Parathyroid adenoma (tissue), 2 donors: ENCODE data around the gene AHNAK.
"Not testable (repeated sequence)": the region's sequence is repeated elsewhere in the genome, so short reads cannot be mapped to it uniquely, and the experiment has no call there.

Experiments
- H2AFZ ChIP-seq: fragments of 300-600 bp; sonication (generic); one replicate; pipeline ENCODE4 v1.7.0; 2017; ENCODE audit warnings: antibody characterized with exemption, mild to moderate bottlenecking
- H3K27ac ChIP-seq: fragments of 300-600 bp; sonication (generic); one replicate; pipeline ENCODE4 v1.7.0; 2017
- H3K27me3 ChIP-seq: fragments of 300-600 bp; sonication (generic); one replicate; pipeline ENCODE4 v1.7.0; 2017; ENCODE audit warnings: low read length; ENCODE audit not compliant: control insufficient read depth, insufficient read depth
- H3K36me3 ChIP-seq: fragments of 300-600 bp; sonication (generic); one replicate; pipeline ENCODE4 v1.7.0; 2017; ENCODE audit warnings: low read length; ENCODE audit not compliant: control insufficient read depth, insufficient read depth
- H3K4me1 ChIP-seq: fragments of 300-600 bp; sonication (generic); one replicate; pipeline ENCODE4 v1.7.0; 2017; ENCODE audit warnings: control low read depth
- H3K4me2 ChIP-seq: fragments of 300-600 bp; sonication (generic); one replicate; pipeline ENCODE4 v1.7.0; 2017; ENCODE audit warnings: low read length
- H3K4me3 ChIP-seq: fragments of 300-600 bp; sonication (generic); one replicate; pipeline ENCODE4 v1.7.0; 2017; ENCODE audit warnings: low read depth, low read length
- H3K79me2 ChIP-seq: fragments of 300-600 bp; sonication (generic); one replicate; pipeline ENCODE4 v1.7.0; 2017; ENCODE audit warnings: control low read depth
- H3K9ac ChIP-seq: fragments of 300-600 bp; sonication (generic); one replicate; pipeline ENCODE4 v1.7.0; 2017; ENCODE audit warnings: mild to moderate bottlenecking
- H3K9me3 ChIP-seq: fragments of 300-600 bp; sonication (generic); one replicate; pipeline ENCODE4 v1.7.0; 2017; ENCODE audit warnings: low read length; ENCODE audit not compliant: control insufficient read depth
- CTCF ChIP-seq: fragments of 300-600 bp; sonication (generic); IDR thresholded peaks from one replicate; pipeline ENCODE4 v1.7.0; 2017; ENCODE audit warnings: antibody characterized with exemption, mild to moderate bottlenecking
- donor health status: primary hyperparathyroidism.

AHNAK gene

DNA sequence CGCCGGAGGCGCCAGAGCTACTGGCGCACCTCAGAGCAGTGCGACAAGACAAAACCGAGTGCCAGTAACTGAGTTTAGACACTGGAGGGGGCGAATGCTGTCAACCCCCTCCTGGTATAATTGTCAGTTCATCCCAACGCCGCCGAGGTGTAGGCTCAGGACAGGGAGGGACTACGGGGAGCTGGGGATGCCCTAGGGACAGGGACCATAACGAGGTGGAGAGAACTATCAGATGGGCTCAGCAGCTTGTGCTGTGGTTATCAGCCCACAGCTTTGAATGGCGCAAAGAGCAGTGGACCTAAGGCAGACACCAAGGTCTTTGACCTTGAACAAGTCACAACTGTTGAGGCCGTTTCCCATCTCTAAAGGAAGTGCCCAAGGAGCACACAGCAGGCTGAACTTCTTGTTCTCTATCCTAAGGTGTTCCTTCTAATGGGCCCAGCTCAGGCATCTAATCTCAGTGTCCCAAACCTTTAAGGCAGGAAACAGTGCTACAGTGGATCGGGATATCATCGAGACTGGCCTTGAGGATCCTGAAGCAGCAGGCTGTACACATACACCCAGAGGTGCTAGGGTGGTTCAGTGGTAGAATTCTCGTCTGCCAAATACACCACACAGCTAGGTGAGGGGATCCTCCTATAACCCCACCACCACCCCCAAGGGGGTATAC, 45.7 kb upstream of the AHNAK start:
- no peaks in the 10 kb centered on the region for H3K36me3 ChIP-seq
- H3K4me1 ChIP-seq: peaks cover 8% of the 10 kb centered on the region

GRCh38 chr11:62591448-62592145, 45.0 kb upstream of the AHNAK start, which contains the start of gene TUT1:
TSS of gene TUT1 (minus strand) at chr11:62591523. CDS start at chr11:62591485, 38 bp downstream.
- Histone ChIP-seq H3K36me3 (no peaks in the 10 kb centered on the region), H3K4me1 (peaks cover 8% of the 10 kb centered on the region)

More for the DNA sequence above, 45.7 kb upstream of the AHNAK start:
- TF ChIP-seq CTCF: no peak
- Histone ChIP-seq H3K4me2 (peak overlapping the region; percentile 87), H3K27me3 (no peaks in the 10 kb centered on the region), H2AFZ (peak overlapping the region; percentile 92), H3K9ac (no peak overlapping the region), H3K27ac (peak overlapping the region; percentile 94), H3K9me3 (no peaks in the 10 kb centered on the region), H3K79me2 (no peaks in the 10 kb centered on the region), H3K4me3 (peak overlapping the region; percentile 63)

GRCh38 chr11:62588966-62589637, 42.5 kb upstream of the AHNAK start:
- Histone ChIP-seq H3K4me3 (no peak overlapping the region), H2AFZ (no peak overlapping the region), H3K27me3 (no peaks in the 10 kb centered on the region), H3K4me2 (no peak overlapping the region), H3K27ac (no peak overlapping the region), H3K9me3 (no peaks in the 10 kb centered on the region), H3K4me1 (peaks cover 8% of the 10 kb centered on the region), H3K9ac (no peak overlapping the region), H3K36me3 (no peaks in the 10 kb centered on the region), H3K79me2 (no peaks in the 10 kb centered on the region)
- no peak for TF ChIP-seq CTCF

More at GRCh38 chr11:62591448-62592145, 45.0 kb upstream of the AHNAK start, which contains the start of gene TUT1:
- peak within 1 kb of the TSS; percentile 92 for H2AFZ ChIP-seq
- no peaks in the 10 kb centered on the region for H3K79me2 ChIP-seq
- H3K9ac ChIP-seq: peak within 1 kb of the TSS; percentile 67
- H3K27me3 ChIP-seq: no peaks in the 10 kb centered on the region
- H3K27ac ChIP-seq: peak within 1 kb of the TSS; percentile 94
- H3K9me3 ChIP-seq: no peaks in the 10 kb centered on the region
- TF ChIP-seq CTCF: no peak
- H3K4me2 ChIP-seq: peak within 1 kb of the TSS; percentile 87
- peak within 1 kb of the TSS; percentile 89 for H3K4me3 ChIP-seq

GRCh38 chr11:62585356-62585755, 38.8 kb upstream of the AHNAK start:
- H3K9me3 ChIP-seq, H3K79me2 ChIP-seq, H3K4me1 ChIP-seq, H3K9ac ChIP-seq, H3K27ac ChIP-seq, H3K36me3 ChIP-seq, H3K4me2 ChIP-seq, H3K4me3 ChIP-seq, H2AFZ ChIP-seq, H3K27me3 ChIP-seq: not testable (repeated sequence)

DNA sequence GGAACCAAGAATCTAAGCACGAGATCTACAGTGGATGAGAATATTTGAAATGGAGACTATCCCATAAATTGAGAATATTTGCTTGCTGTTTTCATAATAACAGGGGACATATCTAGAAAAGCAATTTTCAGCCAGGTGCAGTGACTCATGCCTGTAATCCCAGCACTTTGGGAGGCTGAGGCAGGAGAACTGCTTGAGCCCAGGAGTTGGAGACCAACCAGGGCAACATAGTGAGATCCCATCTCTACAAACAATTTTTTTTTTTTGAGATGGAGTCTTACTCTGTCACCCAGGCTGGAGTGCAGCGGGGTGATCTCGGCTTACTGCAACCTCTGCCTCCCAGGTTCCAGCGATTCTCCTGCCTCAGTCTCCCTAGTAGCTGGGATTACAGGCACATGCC, 35.1 kb upstream of the AHNAK start:
- not testable (repeated sequence) for H3K9me3 ChIP-seq, H3K27me3 ChIP-seq, H3K4me2 ChIP-seq, H3K27ac ChIP-seq, H3K4me1 ChIP-seq, H2AFZ ChIP-seq, H3K36me3 ChIP-seq, H3K4me3 ChIP-seq, H3K9ac ChIP-seq, H3K79me2 ChIP-seq
